Measurements from ENCODE around the gene FRRS1L.
A peak's percentile ranks its signal among the peaks of the same experiment; 100 is the strongest.

Gene FRRS1L

GRCh38 chr9:109117856-109118807 lies 48.9 kb downstream of the FRRS1L start:
- peak; percentile 93 to 94 for DNase-seq (ENCODE audit: low read depth in 2 of 2)
- TF ChIP-seq CTCF (IDR thresholded peaks at IDR 0.05; ENCODE audit: low read depth, low read length) = no peak

DNA sequence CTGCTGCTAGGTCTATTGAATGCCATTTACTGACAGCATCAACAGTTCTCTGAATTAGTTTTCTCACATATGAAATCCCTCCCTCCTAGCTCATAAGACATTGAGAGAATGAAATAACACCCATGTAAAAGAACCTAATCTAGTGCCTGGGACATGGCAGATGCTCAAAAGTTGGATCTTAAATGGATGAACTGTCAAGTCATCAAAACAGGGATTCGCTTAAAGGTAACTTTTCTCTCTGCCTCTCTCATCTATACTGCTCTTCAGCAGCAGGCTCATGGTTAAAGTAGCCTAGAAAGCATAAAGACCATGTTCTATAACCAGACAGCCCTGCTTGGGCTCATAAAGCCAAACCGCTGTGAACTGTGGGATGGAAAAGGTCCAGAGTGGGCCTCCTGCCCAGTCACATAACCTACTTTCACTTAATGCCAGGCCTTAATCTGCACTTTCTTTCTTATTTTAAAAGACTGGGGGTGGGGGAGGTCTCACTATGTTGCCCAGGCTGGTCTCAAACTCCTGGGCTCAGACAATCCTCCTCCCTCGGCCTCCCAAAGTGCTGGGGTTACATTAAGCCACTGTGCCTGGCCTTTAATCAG lies 51.0 kb downstream of the FRRS1L start:
- DNase-seq (ENCODE audit: low read depth in 2 of 2) = peak in 1 of 2 donors; percentile 71
- H3K4me3 ChIP-seq (replicated peaks in 1 of 2; ENCODE audit: low read depth in 2 of 2, low read length in 2 of 2) = no peak overlapping the region
- TF ChIP-seq CTCF (IDR thresholded peaks at IDR 0.05; ENCODE audit: low read depth, low read length) = no peak

More at GRCh38 chr9:109117856-109118807, 48.9 kb downstream of the FRRS1L start:
- H3K4me3 ChIP-seq (replicated peaks in 1 of 2; ENCODE audit: low read depth in 2 of 2, low read length in 2 of 2) = peak overlapping the region; percentile 88 to 93

GRCh38 chr9:109114670-109115069 lies 52.4 kb downstream of the FRRS1L start:
- H3K4me3 ChIP-seq (replicated peaks in 1 of 2; ENCODE audit: low read depth in 2 of 2, low read length in 2 of 2) = no peak overlapping the region
- peak in 1 of 2 donors; percentile 72 for DNase-seq (ENCODE audit: low read depth in 2 of 2)
- TF ChIP-seq CTCF (IDR thresholded peaks at IDR 0.05; ENCODE audit: low read depth, low read length) = no peak

- no peak overlapping the region for H3K4me3 ChIP-seq (replicated peaks in 1 of 2; ENCODE audit: low read depth in 2 of 2, low read length in 2 of 2)
- peak in 1 of 2 donors; percentile 28 for DNase-seq (ENCODE audit: low read depth in 2 of 2)
- no peak for TF ChIP-seq CTCF (IDR thresholded peaks at IDR 0.05; ENCODE audit: low read depth, low read length)
Measured at GRCh38 chr9:109113892-109114609, 53.0 kb downstream of the FRRS1L start.

GRCh38 chr9:109113254-109113653 lies 53.8 kb downstream of the FRRS1L start:
- no peak overlapping the region for H3K4me3 ChIP-seq (replicated peaks in 1 of 2; ENCODE audit: low read depth in 2 of 2, low read length in 2 of 2)
- DNase-seq (ENCODE audit: low read depth in 2 of 2) = no peak
- no peak for TF ChIP-seq CTCF (IDR thresholded peaks at IDR 0.05; ENCODE audit: low read depth, low read length)

GRCh38 chr9:109110329-109111021 lies 56.6 kb downstream of the FRRS1L start:
- TF ChIP-seq CTCF (IDR thresholded peaks at IDR 0.05; ENCODE audit: low read depth, low read length) = no peak
- H3K4me3 ChIP-seq (replicated peaks in 1 of 2; ENCODE audit: low read depth in 2 of 2, low read length in 2 of 2) = peak overlapping the region in 1 of 2 donors; percentile 3
- DNase-seq (ENCODE audit: low read depth in 2 of 2) = peak; percentile 61 to 86
